HS-27A (cell line): ENCODE results near the gene SORD.
A peak's percentile ranks its signal among the peaks of the same experiment; 100 is the strongest.
"Not testable (repeated sequence)": the region's sequence is repeated elsewhere in the genome, so short reads cannot be mapped to it uniquely, and the experiment has no call there.

Source experiments
- DNase-seq: peaks from one replicate; pipeline ENCODE4 v3.0.0-alpha.2; 2012; ENCODE audit warnings: low read depth, missing footprints

Gene SORD

DNA sequence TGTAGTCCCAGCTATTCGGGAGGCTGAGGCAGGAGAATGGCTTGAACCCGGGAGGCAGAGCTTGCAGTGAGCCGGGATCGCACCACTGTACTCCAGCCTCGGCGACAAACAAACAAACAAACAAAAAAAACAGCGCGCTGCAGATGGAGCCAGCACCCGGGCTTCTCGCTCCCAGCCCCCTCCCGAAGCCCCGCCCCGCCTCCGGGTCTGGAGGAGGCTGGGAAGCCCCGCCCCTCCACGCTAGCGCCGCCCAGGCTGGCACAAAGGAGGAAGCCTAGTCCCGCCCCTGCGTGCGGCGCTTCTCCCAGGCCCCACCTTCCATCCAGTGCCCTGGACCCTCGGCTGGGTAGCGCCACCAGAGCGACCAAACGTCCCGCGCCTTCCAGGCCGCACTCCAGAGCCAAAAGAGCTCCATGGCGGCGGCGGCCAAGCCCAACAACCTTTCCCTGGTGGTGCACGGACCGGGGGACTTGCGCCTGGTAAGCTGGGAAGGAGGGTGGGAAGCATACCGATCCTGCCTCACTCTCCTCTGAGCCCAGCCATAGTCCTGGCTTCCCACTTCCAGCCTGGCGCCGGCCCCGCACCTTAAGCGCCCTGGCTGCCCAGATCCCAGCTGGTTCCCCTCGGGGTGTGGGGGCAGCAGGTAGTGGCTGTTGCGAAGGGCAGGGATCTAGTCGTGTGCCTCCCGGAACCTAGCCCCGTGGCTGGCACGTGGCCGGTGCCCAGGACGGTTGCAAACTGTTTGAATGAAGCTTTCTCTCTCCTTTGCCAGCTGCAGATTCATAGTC, at the start of gene SORD:
TSS of gene SORD (plus strand) at position 325 of the 788 bp plus-strand sequence. CDS start at position 414, 89 bp downstream.
- peak; percentile 72 for DNase-seq

GRCh38 chr15:44976183-44976582, 46.8 kb upstream of the SORD start:
- not testable (repeated sequence) for DNase-seq

DNA sequence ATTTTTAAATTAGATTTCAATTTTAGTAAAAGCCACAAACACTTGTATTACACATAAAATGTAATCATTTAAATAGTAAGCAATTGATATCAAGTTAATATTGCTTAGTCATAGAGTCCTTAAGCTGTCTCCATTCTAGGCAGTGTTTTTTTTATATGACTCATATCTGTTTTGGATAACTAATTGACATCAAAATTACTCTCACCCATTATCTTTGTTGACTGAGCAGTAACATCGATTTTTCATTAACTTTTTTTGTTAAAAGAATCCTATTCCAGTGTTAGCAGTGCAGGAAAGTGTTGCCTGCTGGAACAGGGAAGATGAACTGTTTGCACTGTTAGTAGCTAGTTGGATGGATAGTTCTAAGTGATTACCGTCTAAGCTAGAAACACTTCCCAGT, 45.2 kb upstream of the SORD start:
- not testable (repeated sequence) for DNase-seq

- not testable (repeated sequence) for DNase-seq
Observed at GRCh38 chr15:44979617-44980339, 43.2 kb upstream of the SORD start.

GRCh38 chr15:44984144-44984543, 38.9 kb upstream of the SORD start:
- DNase-seq: not testable (repeated sequence)

GRCh38 chr15:44986346-44987055, 36.5 kb upstream of the SORD start:
- not testable (repeated sequence) for DNase-seq

DNA sequence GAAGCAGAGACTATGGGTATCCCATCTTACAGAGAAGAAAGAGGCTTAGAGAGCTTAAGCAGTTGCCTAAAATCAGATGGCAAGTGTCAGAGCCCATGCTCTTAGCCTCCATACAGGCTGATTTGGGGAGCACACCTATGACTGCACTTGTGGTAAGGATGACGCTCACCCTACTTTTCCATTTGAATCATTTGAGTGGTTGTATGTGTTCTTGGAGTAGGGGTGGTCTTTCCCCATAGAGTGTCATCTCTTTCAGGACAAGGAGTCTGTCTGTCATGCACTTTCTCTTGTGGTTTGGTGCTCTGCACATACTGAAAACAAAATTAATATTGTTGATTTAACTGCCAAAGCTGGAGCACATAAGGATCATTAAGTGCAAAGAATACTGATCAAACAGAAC, 35.3 kb upstream of the SORD start:
- DNase-seq: not testable (repeated sequence)

- not testable (repeated sequence) for DNase-seq
Observed at GRCh38 chr15:44988184-44988869, 34.7 kb upstream of the SORD start.

GRCh38 chr15:44988870-44989219, 34.1 kb upstream of the SORD start:
- DNase-seq: not testable (repeated sequence)

- not testable (repeated sequence) for DNase-seq
Observed at GRCh38 chr15:44997632-44998031, 25.4 kb upstream of the SORD start.

DNA sequence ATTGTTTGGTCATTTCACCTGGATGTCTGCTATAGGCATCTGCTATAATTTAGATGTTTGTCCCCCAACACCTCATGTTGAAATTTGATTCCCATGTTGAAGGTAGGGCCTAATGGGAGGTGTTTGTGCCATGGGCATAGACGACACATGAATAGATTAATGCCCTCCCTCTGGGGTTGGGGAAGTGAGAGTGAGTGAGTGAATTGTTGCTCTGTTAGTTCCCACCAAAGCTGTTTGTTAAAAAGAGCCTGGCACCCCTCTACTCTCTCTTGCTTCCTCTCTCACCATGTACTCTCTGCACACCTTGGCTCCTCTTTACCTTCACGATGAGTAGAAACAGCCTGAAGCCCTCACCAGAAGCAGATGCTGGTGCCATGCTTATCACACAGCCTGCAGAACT, 23.9 kb upstream of the SORD start:
- DNase-seq: no peak

DNA sequence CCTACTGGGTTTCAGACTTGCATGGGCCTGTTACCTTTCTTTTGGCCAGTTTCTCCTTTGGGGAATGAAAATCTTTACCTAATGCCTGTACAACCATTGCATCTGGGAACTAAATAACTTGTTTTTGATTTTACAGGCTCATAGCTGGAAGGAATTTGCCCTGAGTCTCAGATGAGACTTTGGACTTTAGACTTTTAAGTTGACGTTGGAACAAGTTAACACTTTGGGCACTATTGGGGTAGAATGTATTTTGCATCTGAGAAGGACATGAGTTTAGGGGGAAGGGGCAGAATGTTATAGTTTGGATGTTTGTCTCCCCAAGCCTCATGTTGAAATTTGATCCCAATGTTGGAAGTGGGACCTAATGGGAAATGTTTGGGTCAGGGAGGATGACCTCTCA, 21.8 kb upstream of the SORD start:
- not testable (repeated sequence) for DNase-seq

GRCh38 chr15:45003731-45004410, 19.1 kb upstream of the SORD start:
- DNase-seq: not testable (repeated sequence)

- DNase-seq: not testable (repeated sequence)
Observed at GRCh38 chr15:45004590-45005175, 18.3 kb upstream of the SORD start.

GRCh38 chr15:45009046-45009445, 13.9 kb upstream of the SORD start:
- DNase-seq: no peak

DNA sequence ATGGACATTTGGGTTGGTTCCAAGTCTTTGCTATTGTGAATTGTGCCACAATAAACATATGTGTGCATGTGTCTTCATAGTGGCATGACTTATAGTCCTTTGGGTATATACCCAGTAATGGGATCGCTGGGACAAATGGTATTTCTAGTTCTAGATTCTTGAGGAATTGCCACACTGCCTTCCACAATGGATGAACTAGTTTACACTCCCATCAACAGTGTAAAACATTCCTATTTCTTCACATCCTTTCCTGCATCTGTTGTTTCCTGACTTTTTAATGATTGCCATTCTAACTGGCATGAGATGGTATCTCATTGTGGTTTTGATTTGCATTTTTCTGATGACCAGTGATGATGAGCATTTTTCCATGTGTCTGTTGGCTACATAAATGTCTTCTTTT, 7.9 kb upstream of the SORD start:
- not testable (repeated sequence) for DNase-seq

GRCh38 chr15:45020222-45020900, 2.6 kb upstream of the SORD start:
- not testable (repeated sequence) for DNase-seq

DNA sequence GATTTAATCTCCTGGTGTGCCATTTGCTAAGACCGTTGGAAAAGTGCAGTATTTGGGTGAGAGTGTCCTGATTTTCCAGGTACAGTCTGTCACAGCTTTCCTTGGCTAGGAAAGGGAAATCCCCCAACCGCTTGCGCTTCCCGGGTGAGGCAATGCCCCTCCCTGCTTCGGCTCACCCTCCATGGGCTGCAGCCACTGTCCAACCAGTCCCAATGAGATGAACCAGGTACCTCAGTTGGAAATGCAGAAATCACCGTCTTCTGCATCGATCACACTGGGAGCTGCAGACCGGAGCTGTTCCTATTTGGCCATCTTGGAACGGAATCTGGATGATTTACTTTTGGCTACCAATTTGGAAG, 2.1 kb upstream of the SORD start:
- DNase-seq: not testable (repeated sequence)

- DNase-seq: no peak
Observed at GRCh38 chr15:45021348-45021747, 1.6 kb upstream of the SORD start.

DNA sequence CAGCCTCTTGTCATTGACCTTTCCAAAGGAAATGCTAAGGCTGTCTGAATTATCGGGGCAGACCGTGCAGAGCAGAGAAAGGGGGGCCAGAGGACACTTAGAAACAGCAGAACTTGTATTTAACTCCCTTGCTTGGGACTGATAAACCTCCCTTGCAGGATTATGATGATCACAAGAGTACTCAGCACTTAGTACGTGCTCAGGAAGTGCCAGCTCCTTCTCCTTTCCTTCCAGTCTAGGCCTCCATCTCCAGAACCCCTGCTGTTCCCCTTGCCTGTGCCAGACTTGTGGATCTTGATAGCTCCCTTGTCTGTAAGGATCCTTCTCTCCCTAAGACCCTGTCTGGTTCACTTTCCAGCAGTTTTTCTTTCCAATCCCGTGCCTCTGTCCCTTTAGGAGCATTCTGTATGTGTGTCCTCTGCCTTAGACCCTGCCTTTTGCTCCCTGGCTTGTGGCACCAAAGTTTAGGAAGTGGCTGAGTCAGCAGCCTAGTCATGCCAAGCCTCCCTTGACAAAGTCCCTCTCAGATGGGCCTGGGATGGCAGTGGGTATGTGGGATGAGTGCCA, 747 bp downstream of the SORD start:
- DNase-seq: peak; percentile 7
